Mammary epithelial cell (primary cell): ENCODE data around the gene PCSK5.

Experiments used
- CTCF ChIP-seq, 2 donors: IDR thresholded peaks in 1 of 2; conservative IDR thresholded peaks in 1 of 2; 2 replicates each; pipeline ENCODE4 v1.5.1; 2011 to 2012; ENCODE audit warnings: inconsistent platforms in 2 of 2, low read length in 2 of 2, mild to moderate bottlenecking in 2 of 2, control low read depth in 1 of 2, low read depth in 1 of 2; ENCODE audit not compliant: insufficient read depth in 1 of 2; ENCODE audit errors: extremely low read depth in 1 of 2
- EZH2 ChIP-seq: IDR thresholded peaks from 2 replicates; pipeline ENCODE4 v1.6.1; 2012; ENCODE audit warnings: low read length, inconsistent platforms, borderline replicate concordance

DNA sequence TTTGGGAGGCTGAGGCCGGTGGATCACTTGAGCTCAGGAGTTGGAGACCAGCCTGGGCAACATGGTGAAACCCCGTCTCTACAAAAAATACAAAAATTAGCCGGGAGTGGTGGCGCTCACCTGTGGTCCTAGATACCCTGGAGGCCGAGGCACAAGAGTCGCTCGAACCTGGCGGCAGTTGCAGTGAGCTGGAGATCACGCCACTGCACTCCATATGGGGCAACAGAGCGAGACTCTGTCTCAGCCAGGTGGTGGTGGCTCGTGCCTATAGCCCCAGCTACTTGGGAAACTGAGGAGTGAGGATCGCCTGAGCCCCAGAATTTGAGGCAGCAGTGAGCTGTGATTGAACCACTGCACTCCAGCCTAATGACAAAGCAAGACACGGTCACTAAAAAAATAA, 506.1 kb downstream of the PCSK5 start:
- TF ChIP-seq CTCF (conservative IDR thresholded peaks at IDR 0.05 in 1 of 2, IDR thresholded peaks at IDR 0.05 in 1 of 2; ENCODE audit: extremely low read depth in 1 of 2, insufficient read depth in 1 of 2, low read depth in 1 of 2, low read length in 2 of 2) (no peak), EZH2 (no peak)
